BE2C (cell line): Measurements from ENCODE around the gene NXT1.

Source experiments
- DNase-seq: peaks from one replicate; pipeline ENCODE4 v3.0.0-alpha.2; 2020
- H3K27me3 ChIP-seq: fragments of 250-450 bp; sonication (Bioruptor Pico); 2 replicates; pipeline ENCODE4 v1.5.1; 2020; ENCODE audit warnings: mild to moderate bottlenecking
- H3K36me3 ChIP-seq: fragments of 250-450 bp; sonication (Bioruptor Pico); 2 replicates; pipeline ENCODE4 v1.5.1; 2020; ENCODE audit warnings: mild to moderate bottlenecking
- H3K4me1 ChIP-seq: fragments of 250-450 bp; sonication (Bioruptor Pico); 2 replicates; pipeline ENCODE4 v1.5.1; 2020
- H3K4me3 ChIP-seq: 2 replicates; pipeline ENCODE4 v1.5.1; 2011; ENCODE audit warnings: low read depth, low read length
- H3K9me3 ChIP-seq: fragments of 250-450 bp; sonication (Bioruptor Pico); 2 replicates; pipeline ENCODE4 v1.5.1; 2020
- CTCF ChIP-seq: IDR thresholded peaks from 2 replicates; pipeline ENCODE4 v1.5.1; 2012; ENCODE audit warnings: mild to moderate bottlenecking, low read depth, low read length

NXT1 gene

GRCh38 chr20:23334111-23334510 lies 16.5 kb upstream of the NXT1 start:
- no peaks in the 10 kb centered on the region for H3K27me3 ChIP-seq
- no peaks in the 10 kb centered on the region for H3K4me1 ChIP-seq
- no peak for TF ChIP-seq CTCF
- H3K4me3 ChIP-seq, result no peak overlapping the region
- H3K36me3 ChIP-seq, result no peaks in the 10 kb centered on the region
- H3K9me3 ChIP-seq, result no peaks in the 10 kb centered on the region
- no peak for DNase-seq

- Histone ChIP-seq H3K9me3 (no peaks in the 10 kb centered on the region), H3K27me3 (peaks cover 1% of the 10 kb centered on the region; the same call in 1 of the 2 replicates), H3K36me3 (no peaks in the 10 kb centered on the region), H3K4me1 (no peaks in the 10 kb centered on the region), H3K4me3 (no peak overlapping the region)
- DNase-seq, result no peak
- no peak for TF ChIP-seq CTCF
Observed at GRCh38 chr20:23335521-23335920, 15.1 kb upstream of the NXT1 start.

- TF ChIP-seq CTCF, result no peak
- H3K36me3 ChIP-seq, result no peaks in the 10 kb centered on the region
Observed at GRCh38 chr20:23336476-23336875, 14.1 kb upstream of the NXT1 start.

GRCh38 chr20:23337312-23337711 lies 13.3 kb upstream of the NXT1 start:
- no peak for DNase-seq
- peaks cover 6% of the 10 kb centered on the region for H3K27me3 ChIP-seq
- H3K4me1 ChIP-seq, result no peaks in the 10 kb centered on the region

More at GRCh38 chr20:23336476-23336875, 14.1 kb upstream of the NXT1 start:
- no peak for DNase-seq
- H3K4me1 ChIP-seq, result no peaks in the 10 kb centered on the region
- peaks cover 3% of the 10 kb centered on the region; the same call in 1 of the 2 replicates for H3K27me3 ChIP-seq
- no peak overlapping the region for H3K4me3 ChIP-seq
- H3K9me3 ChIP-seq, result no peaks in the 10 kb centered on the region

GRCh38 chr20:23339986-23340385 lies 10.6 kb upstream of the NXT1 start:
- Histone ChIP-seq H3K36me3 (no peaks in the 10 kb centered on the region), H3K27me3 (peaks cover 6% of the 10 kb centered on the region), H3K4me3 (no peak overlapping the region), H3K4me1 (no peaks in the 10 kb centered on the region), H3K9me3 (no peaks in the 10 kb centered on the region)
- no peak for TF ChIP-seq CTCF
- no peak for DNase-seq

More at GRCh38 chr20:23337312-23337711, 13.3 kb upstream of the NXT1 start:
- no peak for TF ChIP-seq CTCF
- Histone ChIP-seq H3K9me3 (no peaks in the 10 kb centered on the region), H3K36me3 (no peaks in the 10 kb centered on the region), H3K4me3 (no peak overlapping the region)

GRCh38 chr20:23340524-23340923 lies 10.1 kb upstream of the NXT1 start:
- H3K4me3 ChIP-seq, result no peak overlapping the region
- H3K36me3 ChIP-seq, result no peaks in the 10 kb centered on the region
- H3K4me1 ChIP-seq, result no peaks in the 10 kb centered on the region
- peaks cover 6% of the 10 kb centered on the region for H3K27me3 ChIP-seq
- peak; percentile 62 for TF ChIP-seq CTCF
- H3K9me3 ChIP-seq, result no peaks in the 10 kb centered on the region
- DNase-seq, result peak; percentile 60
